ENCODE results near the gene HEG1.

Gene HEG1

GRCh38 chr3:125062904-125063618, 7.3 kb upstream of the HEG1 start:
- TF ChIP-seq, protein P1, sequence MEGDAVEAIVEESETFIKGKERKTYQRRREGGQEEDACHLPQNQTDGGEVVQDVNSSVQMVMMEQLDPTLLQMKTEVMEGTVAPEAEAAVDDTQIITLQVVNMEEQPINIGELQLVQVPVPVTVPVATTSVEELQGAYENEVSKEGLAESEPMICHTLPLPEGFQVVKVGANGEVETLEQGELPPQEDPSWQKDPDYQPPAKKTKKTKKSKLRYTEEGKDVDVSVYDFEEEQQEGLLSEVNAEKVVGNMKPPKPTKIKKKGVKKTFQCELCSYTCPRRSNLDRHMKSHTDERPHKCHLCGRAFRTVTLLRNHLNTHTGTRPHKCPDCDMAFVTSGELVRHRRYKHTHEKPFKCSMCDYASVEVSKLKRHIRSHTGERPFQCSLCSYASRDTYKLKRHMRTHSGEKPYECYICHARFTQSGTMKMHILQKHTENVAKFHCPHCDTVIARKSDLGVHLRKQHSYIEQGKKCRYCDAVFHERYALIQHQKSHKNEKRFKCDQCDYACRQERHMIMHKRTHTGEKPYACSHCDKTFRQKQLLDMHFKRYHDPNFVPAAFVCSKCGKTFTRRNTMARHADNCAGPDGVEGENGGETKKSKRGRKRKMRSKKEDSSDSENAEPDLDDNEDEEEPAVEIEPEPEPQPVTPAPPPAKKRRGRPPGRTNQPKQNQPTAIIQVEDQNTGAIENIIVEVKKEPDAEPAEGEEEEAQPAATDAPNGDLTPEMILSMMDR (IDR thresholded peaks at IDR 0.05; ENCODE audit: control extremely low read depth, extremely low read depth, low read depth, missing control alignments): no peak
- DNase-seq (ENCODE audit: extremely low spot score): no peak
- ChIA-PET POLR2A (no interaction called here), CTCF (interaction anchor here (1.0 to 2.5 kb wide), 3 partner anchors 9 to 19 kb away, joined by 3 to 5 read pairs (median 3); no protein-coding TSS in a partner anchor)

GRCh38 chr3:125061646-125062045, 5.8 kb upstream of the HEG1 start:
- no peak for DNase-seq (ENCODE audit: extremely low spot score)
- TF ChIP-seq, protein P1 (IDR thresholded peaks at IDR 0.05; ENCODE audit: control extremely low read depth, extremely low read depth, low read depth, missing control alignments): no peak
- POLR2A ChIA-PET: no interaction called here
- CTCF ChIA-PET: interaction anchor here (1.5 to 2.5 kb wide), 2 partner anchors 11 to 141 kb away, joined by 3 to 5 read pairs; no protein-coding TSS in a partner anchor

DNA sequence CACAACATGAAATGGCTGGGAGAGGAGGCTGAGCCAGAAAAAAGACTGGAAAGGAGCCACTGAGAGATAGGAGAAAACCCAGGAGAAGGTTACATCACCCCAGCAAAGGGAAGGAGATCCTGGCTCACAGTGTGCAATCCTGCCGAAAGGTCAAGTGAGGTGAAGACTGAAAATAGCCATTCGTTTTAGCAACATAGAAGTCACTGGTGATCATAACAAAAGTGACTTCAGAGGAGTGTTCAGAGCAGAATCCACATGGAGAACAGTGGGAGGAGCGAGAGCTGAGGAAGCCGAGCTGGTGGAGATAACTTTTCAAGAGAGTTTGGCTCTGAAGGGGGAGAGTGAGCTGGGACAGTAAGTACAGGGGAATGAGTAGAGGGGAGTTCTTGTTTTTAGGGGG, 5.4 kb upstream of the HEG1 start:
- TF ChIP-seq, protein P1 (IDR thresholded peaks at IDR 0.05; ENCODE audit: control extremely low read depth, extremely low read depth, low read depth, missing control alignments): no peak
- CTCF ChIA-PET: interaction anchor here (1.5 to 2.5 kb wide), 2 partner anchors 11 to 141 kb away, joined by 3 to 5 read pairs; no protein-coding TSS in a partner anchor
- no peak for DNase-seq (ENCODE audit: extremely low spot score)
- POLR2A ChIA-PET: no interaction called here

DNA sequence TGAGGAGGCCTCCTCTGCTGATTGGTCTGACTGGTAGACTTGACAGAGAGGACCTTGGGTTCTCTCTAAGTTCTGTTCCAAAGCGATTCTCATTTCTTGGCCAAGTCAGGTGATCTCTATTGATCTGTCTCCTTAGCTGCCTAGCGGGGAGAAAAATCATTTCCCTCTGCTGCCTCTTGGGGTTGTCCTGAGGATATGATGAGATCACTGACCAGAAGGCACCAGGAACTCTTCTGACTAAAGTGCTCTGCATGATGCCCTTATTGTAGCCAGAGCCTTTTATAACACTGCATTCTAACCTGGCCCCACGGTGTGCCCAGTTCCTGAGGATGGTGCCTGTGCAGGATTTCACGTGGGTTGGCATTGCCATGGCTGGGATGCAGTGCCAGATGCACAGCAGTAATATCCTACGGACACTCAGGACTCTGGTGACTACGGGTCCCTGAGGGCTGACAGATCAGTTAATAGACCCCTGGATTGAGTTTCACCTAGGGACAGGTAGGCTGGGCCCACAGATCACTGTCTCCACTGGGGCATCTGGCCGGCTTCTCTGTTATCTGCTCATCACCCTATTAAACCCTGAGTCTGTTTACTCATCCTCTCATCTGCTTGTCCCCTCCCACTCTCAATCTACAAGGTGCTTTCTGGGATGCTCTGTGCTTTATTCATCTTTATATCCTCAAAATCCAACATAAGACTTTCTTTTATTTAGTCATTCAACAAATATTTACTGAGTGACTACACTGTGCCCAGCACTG, 3.9 kb upstream of the HEG1 start:
- POLR2A ChIA-PET: no interaction called here
- CTCF ChIA-PET: no interaction called here

DNA sequence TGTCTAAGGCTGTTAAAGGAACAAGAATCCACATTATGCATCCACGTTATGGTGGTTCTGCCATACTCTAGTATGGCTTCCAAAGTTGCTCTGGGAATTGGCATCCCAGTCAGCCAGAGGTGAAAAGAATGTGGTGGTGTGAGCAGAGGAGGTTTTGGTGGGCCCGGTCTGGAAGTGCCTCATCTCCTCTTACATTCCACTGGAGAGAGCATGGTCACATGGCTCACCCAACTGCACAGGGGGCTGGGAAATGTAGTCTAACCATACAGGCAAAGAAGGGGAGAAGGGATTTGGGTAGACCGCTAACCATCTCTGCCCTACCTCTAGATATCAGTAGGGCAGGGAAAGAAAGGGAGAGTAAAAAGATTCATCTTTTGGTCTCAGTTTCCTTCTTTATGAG, 3.2 kb upstream of the HEG1 start:
- no peak for DNase-seq (ENCODE audit: extremely low spot score)
- CTCF ChIA-PET: interaction anchor here (1.0 to 1.3 kb wide), 2 partner anchors 10 to 527 kb away, joined by 3 to 4 read pairs; no protein-coding TSS in a partner anchor
- POLR2A ChIA-PET: no interaction called here
- TF ChIP-seq, protein P1 (IDR thresholded peaks at IDR 0.05; ENCODE audit: control extremely low read depth, extremely low read depth, low read depth, missing control alignments): no peak

More for the DNA sequence above, 3.9 kb upstream of the HEG1 start:
- TF ChIP-seq, protein P1 (IDR thresholded peaks at IDR 0.05; ENCODE audit: control extremely low read depth, extremely low read depth, low read depth, missing control alignments): no peak
- DNase-seq (ENCODE audit: extremely low spot score): no peak

DNA sequence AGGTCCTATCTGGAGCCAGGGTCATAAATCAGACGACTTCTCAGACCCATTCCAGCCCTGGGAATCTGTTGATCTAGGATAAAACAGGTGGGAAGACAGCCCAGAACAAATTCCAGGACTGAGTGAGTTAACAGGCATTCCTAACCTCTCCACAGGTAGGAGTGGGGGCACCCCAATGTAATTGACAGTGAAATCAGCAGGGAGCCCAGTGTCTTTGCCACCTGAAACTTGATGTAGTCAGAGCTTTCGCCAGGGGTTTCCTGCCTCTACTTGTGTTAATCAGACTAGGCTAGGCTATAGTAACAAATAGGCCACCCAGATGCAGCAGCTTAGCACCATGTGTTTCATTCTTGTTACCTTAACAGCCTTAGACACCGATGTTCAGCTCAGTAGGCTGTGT, 2.7 kb upstream of the HEG1 start:
- no peak for DNase-seq (ENCODE audit: extremely low spot score)
- TF ChIP-seq, protein P1 (IDR thresholded peaks at IDR 0.05; ENCODE audit: control extremely low read depth, extremely low read depth, low read depth, missing control alignments): no peak
- ChIA-PET CTCF (interaction anchor here (1.0 to 1.3 kb wide), 2 partner anchors 11 to 527 kb away, joined by 3 to 4 read pairs; no protein-coding TSS in a partner anchor), POLR2A (no interaction called here)

Measured in GM10248 (cell line).